Astrocyte (in vitro differentiated cells and primary cell): Measurements from ENCODE around the gene ZBTB8B. TPM values are rescaled to one million over a fixed set of nuclear protein-coding genes. Genes with fewer than 3 reads are reported as not detected.
"Not testable (repeated sequence)": the region's sequence is repeated elsewhere in the genome, so short reads cannot be mapped to it uniquely, and the experiment has no call there.

Source experiments
- DNase-seq: peaks from one replicate; pipeline ENCODE4 v3.0.0-alpha.2; 2010; ENCODE audit warnings: low read depth
- FAIRE-seq: peaks from 2 replicates; lab custom pipeline; 2011; peaks lifted over from hg19 to GRCh38; lab: Jason Lieb, UNC
- H2AFZ ChIP-seq: 2 replicates; pipeline ENCODE4 v1.6.0; 2012; ENCODE audit warnings: low read depth, low read length, inconsistent platforms
- H3K27ac ChIP-seq: 2 replicates; pipeline ENCODE4 v1.5.1; 2011; ENCODE audit warnings: low read depth, low read length, inconsistent platforms
- H3K27me3 ChIP-seq: 2 replicates; pipeline ENCODE4 v1.6.0; 2011; ENCODE audit warnings: low read length, inconsistent platforms; ENCODE audit not compliant: insufficient read depth
- H3K36me3 ChIP-seq: 2 replicates; pipeline ENCODE4 v1.5.1; 2011; ENCODE audit warnings: low read length, inconsistent platforms; ENCODE audit not compliant: insufficient read depth
- H3K4me1 ChIP-seq: 2 replicates; pipeline ENCODE4 v1.5.1; 2011; ENCODE audit warnings: low read length, inconsistent platforms; ENCODE audit not compliant: insufficient read depth
- H3K4me2 ChIP-seq: 2 replicates; pipeline ENCODE4 v1.6.0; 2012; ENCODE audit warnings: low read length, inconsistent platforms
- H3K4me3 ChIP-seq: 2 replicates; pipeline ENCODE4 v1.5.1; 2011; ENCODE audit warnings: low read depth, mild to moderate bottlenecking, low read length, inconsistent platforms; ENCODE audit not compliant: insufficient read depth
- H3K79me2 ChIP-seq: 2 replicates; pipeline ENCODE4 v1.6.0; 2012; ENCODE audit warnings: mild to moderate bottlenecking, low read length, inconsistent platforms; ENCODE audit not compliant: insufficient read depth
- H3K9ac ChIP-seq: 2 replicates; pipeline ENCODE4 v1.6.0; 2012; ENCODE audit warnings: mild to moderate bottlenecking, low read length, inconsistent platforms
- H3K9me3 ChIP-seq: 2 replicates; pipeline ENCODE4 v1.5.1; 2012; ENCODE audit warnings: low read depth, mild to moderate bottlenecking, low read length, inconsistent platforms; ENCODE audit not compliant: insufficient read depth
- H4K20me1 ChIP-seq: 2 replicates; pipeline ENCODE4 v1.6.0; 2012; ENCODE audit warnings: low read length, inconsistent platforms; ENCODE audit not compliant: insufficient read depth
- H3K27ac Mint-ChIP-seq: one replicate; pipeline ENCODE4 v1.8.0; 2021; ENCODE audit warnings: mild to moderate bottlenecking, mixed read lengths; ENCODE audit not compliant: unreplicated experiment
- H3K27me3 Mint-ChIP-seq: one replicate; pipeline ENCODE4 v1.8.0; 2021; ENCODE audit warnings: low read depth, mixed read lengths; ENCODE audit not compliant: unreplicated experiment
- H3K36me3 Mint-ChIP-seq: one replicate; pipeline ENCODE4 v1.8.0; 2021; ENCODE audit warnings: low read depth, mixed read lengths; ENCODE audit not compliant: unreplicated experiment
- H3K4me1 Mint-ChIP-seq: one replicate; pipeline ENCODE4 v1.8.0; 2021; ENCODE audit warnings: low read depth, mixed read lengths; ENCODE audit not compliant: unreplicated experiment
- H3K4me3 Mint-ChIP-seq: one replicate; pipeline ENCODE4 v1.8.0; 2021; ENCODE audit warnings: mild to moderate bottlenecking, moderate library complexity, mixed read lengths; ENCODE audit not compliant: unreplicated experiment
- H3K9me3 Mint-ChIP-seq: one replicate; pipeline ENCODE4 v1.8.0; 2021; ENCODE audit warnings: mild to moderate bottlenecking, mixed read lengths; ENCODE audit not compliant: unreplicated experiment
- EZH2 ChIP-seq: IDR thresholded peaks from 2 replicates; pipeline ENCODE4 v1.6.1; 2012; ENCODE audit warnings: mild to moderate bottlenecking, low read length, inconsistent platforms; ENCODE audit not compliant: insufficient read depth
- total RNA-seq: library from RNA; stranded (reverse); gene quantifications from 2 replicates; pipeline ENCODE4 v1.2.1, GENCODE V29; 2021
- TF ChIP-seq, protein P1 (sequence below): IDR thresholded peaks from 2 replicates; pipeline ENCODE4 v1.5.1; 2011; ENCODE audit warnings: low read depth, mild to moderate bottlenecking, inconsistent platforms, low read length, moderate library complexity; ENCODE audit not compliant: insufficient read depth

Gene ZBTB8B
- total RNA-seq, 1 donor from 2014 or later: 0.18 TPM

- Histone ChIP-seq H3K9me3 (peaks cover 3% of the 10 kb centered on the region), H3K4me2 (no peak overlapping the region), H4K20me1 (no peaks in the 10 kb centered on the region), H2AFZ (no peak overlapping the region), H3K36me3 (no peaks in the 10 kb centered on the region), H3K79me2 (no peaks in the 10 kb centered on the region), H3K4me3 (no peak overlapping the region), H3K9ac (no peak overlapping the region), H3K4me1 (no peaks in the 10 kb centered on the region), H3K27ac (no peak overlapping the region), H3K27me3 (peaks cover 2% of the 10 kb centered on the region)
- no peak overlapping the region for H3K27ac Mint-ChIP-seq
- peaks cover 3% of the 10 kb centered on the region for H3K27me3 Mint-ChIP-seq
- no peak for FAIRE-seq
- H3K4me3 Mint-ChIP-seq: no peak overlapping the region
- no peaks in the 10 kb centered on the region for H3K9me3 Mint-ChIP-seq
- TF ChIP-seq EZH2: no peak
- TF ChIP-seq, protein P1, sequence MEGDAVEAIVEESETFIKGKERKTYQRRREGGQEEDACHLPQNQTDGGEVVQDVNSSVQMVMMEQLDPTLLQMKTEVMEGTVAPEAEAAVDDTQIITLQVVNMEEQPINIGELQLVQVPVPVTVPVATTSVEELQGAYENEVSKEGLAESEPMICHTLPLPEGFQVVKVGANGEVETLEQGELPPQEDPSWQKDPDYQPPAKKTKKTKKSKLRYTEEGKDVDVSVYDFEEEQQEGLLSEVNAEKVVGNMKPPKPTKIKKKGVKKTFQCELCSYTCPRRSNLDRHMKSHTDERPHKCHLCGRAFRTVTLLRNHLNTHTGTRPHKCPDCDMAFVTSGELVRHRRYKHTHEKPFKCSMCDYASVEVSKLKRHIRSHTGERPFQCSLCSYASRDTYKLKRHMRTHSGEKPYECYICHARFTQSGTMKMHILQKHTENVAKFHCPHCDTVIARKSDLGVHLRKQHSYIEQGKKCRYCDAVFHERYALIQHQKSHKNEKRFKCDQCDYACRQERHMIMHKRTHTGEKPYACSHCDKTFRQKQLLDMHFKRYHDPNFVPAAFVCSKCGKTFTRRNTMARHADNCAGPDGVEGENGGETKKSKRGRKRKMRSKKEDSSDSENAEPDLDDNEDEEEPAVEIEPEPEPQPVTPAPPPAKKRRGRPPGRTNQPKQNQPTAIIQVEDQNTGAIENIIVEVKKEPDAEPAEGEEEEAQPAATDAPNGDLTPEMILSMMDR: no peak
- no peaks in the 10 kb centered on the region for H3K36me3 Mint-ChIP-seq
- no peaks in the 10 kb centered on the region for H3K4me1 Mint-ChIP-seq
- DNase-seq: no peak
These were observed 7.0 kb downstream of the ZBTB8B start for GRCh38 chr1:32471695-32472362.

DNA sequence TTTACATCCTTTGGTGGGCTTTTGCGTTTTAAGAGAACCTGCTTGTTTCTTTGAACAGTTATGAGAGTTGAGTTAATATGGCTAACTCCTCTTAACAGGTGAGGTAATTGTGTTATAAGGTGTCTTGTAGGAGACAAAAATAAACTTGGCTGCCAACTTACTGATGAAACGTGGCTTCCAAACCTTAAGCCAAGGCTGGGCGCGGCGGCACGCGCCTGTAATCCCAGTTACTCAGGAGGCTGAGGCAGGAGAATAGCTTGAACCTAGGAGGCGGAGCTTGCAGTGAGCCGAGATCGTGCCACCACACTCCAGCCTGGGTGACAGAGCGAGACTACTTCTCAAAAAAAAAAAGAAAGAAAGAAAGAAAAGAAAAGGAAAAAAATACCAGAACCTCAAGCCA, 8.1 kb downstream of the ZBTB8B start:
- H3K4me3 Mint-ChIP-seq, H3K27ac Mint-ChIP-seq, H3K4me3 ChIP-seq, H3K4me1 ChIP-seq, DNase-seq, H4K20me1 ChIP-seq, H3K36me3 ChIP-seq, H3K36me3 Mint-ChIP-seq, H3K9me3 ChIP-seq, H3K9me3 Mint-ChIP-seq, H3K9ac ChIP-seq, H2AFZ ChIP-seq, H3K4me1 Mint-ChIP-seq, H3K27me3 ChIP-seq, H3K27me3 Mint-ChIP-seq, H3K79me2 ChIP-seq, H3K4me2 ChIP-seq, FAIRE-seq, H3K27ac ChIP-seq: not testable (repeated sequence)

- Mint-ChIP-seq H3K4me3 (no peak overlapping the region), H3K36me3 (no peaks in the 10 kb centered on the region), H3K27me3 (peaks cover 3% of the 10 kb centered on the region), H3K9me3 (no peaks in the 10 kb centered on the region), H3K27ac (no peak overlapping the region), H3K4me1 (no peaks in the 10 kb centered on the region)
- Histone ChIP-seq H4K20me1 (no peaks in the 10 kb centered on the region), H3K79me2 (no peaks in the 10 kb centered on the region), H3K27ac (no peak overlapping the region), H3K4me1 (no peaks in the 10 kb centered on the region), H3K4me2 (no peak overlapping the region), H2AFZ (no peak overlapping the region), H3K9ac (no peak overlapping the region), H3K4me3 (no peak overlapping the region), H3K36me3 (no peaks in the 10 kb centered on the region), H3K9me3 (peaks cover 3% of the 10 kb centered on the region), H3K27me3 (peaks cover 5% of the 10 kb centered on the region)
- DNase-seq (no peak), FAIRE-seq (no peak)
- TF ChIP-seq EZH2: no peak
- TF ChIP-seq, protein P1: no peak
These were observed 10.1 kb downstream of the ZBTB8B start for GRCh38 chr1:32474954-32475353.
